ENCODE measurements around the gene SCRN2.
A peak's percentile ranks its signal among the peaks of the same experiment; 100 is the strongest.

SCRN2 gene

DNA sequence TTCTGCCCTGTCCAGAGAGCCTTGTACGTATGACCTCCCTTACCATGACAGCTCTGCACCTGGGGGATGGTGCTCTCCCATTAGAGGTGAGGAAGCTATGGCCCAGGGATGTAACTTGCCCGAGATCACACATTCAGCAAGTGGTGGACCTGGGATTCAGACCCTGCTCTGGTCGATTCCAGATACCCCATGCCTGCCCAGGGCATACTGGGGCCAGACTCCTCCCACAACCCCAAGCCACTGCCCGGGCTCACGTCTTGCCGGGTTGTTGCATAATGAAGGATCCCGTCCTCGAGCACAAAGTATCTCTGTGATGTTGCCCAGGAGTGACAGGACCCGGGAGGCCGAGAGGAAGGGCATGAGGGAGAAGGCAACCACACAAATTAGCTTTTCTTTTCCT lies 21.6 kb downstream of the SCRN2 start:
- DNase-seq = no peak

DNA sequence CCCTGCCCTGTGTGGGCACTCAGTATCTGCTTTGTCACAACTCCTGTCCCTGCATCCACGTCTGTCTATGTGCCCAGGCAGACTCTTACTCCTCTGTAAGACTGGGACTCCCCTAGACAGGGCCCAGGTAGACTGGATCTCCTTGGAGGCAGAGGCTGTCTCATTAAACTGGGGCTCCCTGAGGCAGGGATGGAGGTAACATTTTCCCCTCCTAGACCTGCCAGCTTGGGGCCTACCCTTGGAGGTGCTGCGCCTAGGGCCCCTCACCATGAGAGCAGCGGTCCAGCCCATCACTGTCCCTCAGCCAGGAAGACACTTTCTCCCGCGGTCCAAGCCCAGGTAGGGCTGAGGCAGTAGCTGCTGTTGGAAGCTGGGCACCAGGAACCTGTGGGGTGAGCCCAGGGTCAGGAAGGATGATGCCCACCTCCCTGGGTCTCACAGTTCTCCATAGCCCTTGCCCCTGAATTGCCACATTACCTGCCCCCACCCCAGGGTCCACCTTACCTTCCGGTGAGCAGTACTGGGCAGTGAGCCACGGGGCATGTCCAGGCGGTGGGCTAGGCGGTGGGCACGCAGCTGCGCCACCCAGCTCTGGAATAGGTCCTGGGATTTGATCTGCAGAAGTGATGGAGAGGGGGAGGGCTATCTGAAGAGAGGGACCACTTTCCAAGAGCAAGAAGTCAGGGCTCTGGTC lies 22.9 kb downstream of the SCRN2 start:
- DNase-seq = no peak

DNA sequence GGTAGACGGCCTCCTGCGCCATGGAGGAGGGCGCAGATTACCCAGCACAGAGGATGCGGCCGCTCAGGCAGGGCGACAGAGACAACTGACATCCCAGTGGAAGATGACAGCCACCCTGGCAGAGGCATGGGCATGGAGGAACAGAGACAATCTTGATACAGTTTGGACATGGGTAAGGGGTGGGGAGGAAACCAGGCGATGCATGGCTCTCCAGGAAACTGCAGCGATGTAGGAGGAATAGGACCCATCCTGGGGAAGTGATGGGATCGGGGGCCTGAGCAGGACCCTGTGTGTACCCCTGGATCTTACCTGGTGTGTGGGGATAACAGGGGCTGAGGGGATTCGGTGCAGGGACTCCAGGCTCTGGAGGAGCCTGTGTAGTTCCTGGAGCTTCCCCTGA lies 24.1 kb downstream of the SCRN2 start:
- no peak for DNase-seq

DNA sequence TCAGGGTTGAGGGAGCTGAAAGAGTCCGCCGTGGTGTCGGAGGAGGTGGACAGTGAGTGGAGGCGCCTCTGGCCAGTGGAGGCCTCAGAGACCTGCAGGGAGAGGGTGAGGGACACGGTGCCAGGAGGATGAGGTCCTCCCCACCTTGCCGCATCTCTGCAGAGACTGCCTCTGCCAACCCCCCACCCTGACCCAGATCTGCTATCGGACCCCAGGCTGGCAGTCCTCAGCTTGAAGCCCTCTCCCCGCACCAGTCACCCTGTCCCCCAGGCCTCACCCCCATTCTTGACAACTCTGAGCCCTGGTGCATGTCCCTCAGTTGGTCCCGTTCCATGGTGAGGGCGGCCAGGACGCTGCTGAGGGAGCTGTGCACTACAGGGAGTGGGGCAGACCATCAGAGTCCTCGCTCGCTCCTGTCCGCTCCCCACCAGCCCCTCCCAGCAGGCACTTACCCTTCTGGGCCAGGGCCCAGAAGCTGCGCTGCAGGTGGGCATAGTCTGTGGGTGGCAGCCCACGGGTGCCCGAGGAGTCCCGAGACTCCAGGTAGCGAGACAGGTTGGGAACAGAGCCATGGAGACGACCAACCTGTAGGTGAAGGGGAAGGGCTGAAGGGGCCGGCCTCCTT lies 24.9 kb downstream of the SCRN2 start:
- no peak for DNase-seq

DNA sequence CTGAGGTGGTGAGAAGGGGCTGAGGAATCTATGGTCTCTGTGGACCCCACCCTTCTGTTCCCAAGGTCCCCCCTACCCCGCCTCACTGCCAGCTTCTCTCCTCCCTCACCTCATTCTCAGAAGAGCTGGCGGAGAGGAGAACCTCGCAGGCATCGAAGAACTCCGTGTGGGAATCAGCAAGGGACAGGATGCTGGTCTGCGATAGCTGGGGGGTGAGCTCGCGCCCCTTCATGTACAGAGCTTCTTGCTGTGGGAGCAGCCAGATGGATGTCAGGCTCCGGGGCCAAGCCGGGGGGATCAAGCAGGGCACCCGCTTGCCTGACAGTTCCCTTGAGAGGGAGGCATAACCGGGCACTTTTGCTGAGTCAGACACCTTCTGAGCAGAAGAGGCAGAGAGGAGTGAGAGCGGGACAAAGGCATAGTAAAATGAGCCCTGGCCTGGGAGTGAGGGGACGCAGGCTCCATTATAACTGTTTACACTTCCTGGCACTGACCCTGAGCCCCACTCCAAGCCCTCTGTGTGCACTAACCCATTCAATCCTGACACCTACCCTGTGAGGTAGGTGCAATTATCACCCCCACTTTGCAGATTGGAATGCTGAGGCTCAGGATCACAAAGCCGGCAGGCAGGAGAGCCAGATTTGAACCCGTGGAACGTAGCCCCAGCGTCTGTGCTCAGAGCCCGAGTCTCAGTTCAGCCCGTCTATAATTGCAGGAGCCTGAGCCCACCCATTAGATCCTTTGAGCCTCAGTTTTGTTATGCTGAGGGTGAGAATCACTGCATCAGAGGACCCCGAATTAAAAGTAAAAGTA lies 25.8 kb downstream of the SCRN2 start:
- DNase-seq = no peak

DNA sequence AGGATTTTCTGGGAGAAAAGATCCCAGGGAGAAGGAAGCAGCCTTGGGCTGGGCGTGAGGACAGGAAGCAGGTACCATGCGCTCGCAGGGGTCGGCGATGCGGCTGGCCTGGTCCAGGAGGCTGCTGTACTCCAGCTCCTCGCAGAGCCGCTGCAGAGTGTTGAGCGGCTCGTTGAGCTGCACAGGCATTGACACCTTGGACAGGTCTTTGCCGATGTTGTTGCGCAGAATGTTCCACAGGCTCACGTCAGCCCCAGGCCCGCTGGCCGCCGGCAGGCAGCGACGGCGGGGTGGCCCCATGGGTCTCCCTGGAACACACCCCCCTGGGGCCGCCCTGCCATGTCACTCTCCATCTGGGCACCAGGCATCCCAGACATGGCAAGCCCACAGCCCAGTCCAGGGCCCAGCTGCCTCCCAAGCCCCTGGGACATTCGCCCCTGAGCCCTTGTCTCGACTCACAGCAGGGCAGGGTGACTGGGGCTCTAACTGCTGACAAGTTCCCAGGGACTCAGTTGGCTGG lies 27.5 kb downstream of the SCRN2 start:
- DNase-seq = no peak

DNA sequence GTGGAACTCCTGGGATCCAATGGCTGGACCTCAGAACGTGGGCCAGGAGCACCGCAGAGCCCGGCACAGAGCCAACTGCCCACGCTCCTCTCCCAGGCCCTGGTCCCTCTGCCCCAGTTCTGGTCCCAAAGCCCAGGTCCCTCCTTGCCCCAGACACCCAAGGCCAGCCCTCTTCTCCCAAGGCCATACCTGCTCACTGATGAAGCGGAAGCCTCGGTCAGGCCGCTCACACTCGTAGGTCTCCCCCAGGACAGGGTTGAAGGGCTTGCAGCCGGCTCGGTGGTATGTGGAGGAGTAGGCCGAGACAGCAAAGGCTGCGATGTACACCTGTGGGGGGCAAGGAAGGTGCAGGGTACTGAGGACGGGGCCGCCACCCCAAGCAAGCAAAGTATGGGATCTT lies 28.0 kb downstream of the SCRN2 start:
- no peak for DNase-seq

DNA sequence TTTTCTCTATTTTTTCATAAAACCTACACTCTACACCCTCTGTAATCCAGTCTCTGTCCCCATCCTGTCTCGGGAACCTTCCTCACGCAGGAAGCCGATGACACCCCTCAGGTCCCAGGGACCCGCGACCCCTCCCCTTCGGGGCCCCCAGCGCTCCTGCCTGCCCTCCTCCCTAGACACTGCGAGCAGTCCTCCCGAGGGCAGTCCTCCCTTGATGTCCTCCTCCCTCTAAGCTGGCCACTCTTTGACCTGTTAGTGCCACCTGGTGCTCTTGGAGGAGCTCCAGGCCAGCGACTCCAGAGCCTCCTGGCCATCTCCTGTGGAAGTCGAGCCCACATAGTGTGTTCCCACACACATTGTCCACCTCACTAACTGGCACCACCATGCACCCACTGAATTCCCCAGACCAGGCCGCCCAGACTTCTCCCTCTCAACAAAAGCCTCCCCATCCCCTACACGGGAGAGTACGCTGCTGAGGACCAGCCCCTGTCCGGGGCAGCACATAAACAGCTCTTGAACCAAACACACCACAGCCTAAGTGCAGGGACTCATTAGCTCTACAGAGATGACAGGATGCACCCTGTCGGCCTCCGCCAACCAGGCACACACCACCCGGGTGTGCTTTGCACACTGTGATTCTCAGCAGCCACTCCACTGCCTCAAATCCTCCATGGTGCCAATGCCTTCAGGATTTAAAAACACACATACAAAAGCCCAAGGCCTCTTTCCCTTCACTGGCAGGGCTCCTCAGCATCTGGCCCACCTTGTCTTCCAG lies 28.7 kb downstream of the SCRN2 start:
- no peak for DNase-seq

DNA sequence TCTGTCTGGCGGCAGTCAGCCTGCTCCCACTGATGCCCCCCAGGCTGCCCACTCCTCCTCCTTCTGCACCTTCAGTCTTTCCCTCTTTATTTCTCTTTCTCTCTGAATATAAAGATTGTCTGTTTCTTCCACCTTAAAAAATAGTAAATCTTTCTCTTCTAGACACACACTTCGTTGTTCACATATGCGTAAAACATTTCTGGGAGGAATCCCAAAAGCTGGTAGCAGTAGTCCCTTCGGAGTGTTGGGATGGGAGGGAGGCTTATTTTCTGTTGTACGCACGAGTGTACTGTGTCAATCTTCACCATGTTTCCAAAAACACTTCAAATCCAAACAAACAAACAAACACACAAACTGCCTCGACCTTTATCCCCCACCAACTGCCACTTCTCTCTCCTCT lies 29.4 kb downstream of the SCRN2 start:
- DNase-seq = no peak

DNA sequence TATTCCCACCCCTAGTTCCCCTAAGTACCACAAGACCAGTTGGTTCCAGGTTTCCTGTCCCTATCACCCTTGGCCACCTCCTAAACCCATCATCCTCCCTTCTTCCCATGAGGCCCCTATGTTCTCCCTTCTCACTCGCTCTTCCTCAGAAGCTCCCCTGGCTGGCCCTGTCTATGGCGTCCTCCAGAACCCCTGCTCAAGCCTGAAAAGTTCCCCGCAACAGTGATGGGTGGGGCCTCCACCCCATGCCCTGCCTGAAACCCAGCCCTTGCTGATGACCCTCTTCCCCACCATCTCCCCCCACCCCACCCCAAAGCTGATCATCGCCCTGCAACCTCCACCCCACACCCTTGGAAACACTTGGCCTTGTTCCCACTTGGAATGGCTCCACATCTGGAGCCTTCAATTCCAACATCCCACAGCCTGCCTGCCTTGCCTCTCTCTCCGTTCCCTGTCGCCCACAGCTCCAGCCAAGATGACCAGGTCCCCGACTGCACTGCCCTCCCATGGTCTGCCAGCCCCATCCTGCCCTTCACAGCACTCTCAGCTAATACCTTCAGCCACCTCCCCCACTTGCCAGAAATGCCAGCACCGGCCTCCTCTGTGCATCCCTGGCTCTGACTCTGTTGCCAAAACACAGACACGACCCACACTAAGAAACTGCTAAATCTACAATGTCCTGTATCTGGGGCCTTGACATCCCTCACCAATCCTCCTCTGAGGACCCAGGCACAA lies 30.0 kb downstream of the SCRN2 start:
- DNase-seq = no peak

DNA sequence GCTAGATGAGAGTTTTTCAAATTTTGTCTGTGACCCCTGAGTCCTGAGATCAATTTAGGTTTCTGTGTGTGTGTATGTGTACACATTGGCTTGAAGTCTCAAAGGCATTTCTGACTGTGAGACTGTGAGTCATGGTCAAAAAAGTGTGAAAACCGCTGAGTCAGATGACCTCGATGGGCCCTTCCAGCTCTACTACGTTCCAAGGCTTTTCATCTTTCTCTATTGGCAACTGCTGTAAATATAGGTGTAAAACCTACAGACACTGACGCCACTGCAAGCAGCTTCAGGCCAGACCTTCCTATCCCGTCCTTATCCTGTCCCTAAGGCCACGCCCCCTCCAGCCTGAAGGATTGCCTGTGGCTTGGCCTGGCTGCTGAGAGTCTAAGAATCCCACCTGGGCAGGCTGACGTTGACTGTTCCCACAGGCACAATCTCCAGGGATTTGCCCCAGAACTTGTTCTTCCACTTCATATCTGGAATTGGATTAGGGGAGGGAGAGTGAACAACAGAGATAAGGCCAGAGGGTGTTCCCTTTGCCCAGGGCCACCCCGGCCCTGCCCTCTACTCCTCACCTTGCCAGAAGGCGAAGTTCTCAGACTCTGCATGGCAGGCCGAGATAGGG lies 30.8 kb downstream of the SCRN2 start:
- peak; percentile 77 for DNase-seq

DNA sequence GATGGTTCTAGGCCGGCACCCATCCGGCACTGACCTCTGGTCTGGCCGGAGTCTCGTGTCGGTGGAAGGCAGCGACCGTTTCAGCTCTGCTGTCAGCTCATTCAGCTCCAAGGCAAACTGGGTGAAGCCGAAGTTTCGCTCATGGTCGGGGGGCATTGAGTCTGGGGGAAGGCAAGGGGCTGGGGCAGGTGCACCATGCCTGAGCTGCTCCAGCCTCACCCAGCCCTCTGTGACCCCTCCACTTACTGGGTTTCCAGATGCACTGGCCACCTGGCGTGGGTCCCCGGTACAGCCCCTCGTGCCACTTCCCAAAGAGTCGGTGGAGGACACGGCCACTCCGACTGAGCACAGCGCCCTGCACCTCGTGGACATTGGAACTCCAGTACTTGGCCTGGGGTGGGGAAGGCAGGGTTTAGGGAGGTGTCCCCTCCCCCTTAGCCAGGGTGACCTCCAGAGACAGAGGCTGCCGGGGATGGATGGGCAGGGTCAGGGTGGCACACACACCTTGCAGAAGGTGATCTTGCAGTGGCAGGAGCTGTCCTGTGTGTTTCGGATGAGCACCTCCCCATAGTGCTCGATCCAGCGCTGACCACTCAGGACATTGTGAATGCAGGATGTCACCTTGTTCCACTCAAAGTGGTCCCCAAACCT lies 32.1 kb downstream of the SCRN2 start:
- no peak for DNase-seq

DNA sequence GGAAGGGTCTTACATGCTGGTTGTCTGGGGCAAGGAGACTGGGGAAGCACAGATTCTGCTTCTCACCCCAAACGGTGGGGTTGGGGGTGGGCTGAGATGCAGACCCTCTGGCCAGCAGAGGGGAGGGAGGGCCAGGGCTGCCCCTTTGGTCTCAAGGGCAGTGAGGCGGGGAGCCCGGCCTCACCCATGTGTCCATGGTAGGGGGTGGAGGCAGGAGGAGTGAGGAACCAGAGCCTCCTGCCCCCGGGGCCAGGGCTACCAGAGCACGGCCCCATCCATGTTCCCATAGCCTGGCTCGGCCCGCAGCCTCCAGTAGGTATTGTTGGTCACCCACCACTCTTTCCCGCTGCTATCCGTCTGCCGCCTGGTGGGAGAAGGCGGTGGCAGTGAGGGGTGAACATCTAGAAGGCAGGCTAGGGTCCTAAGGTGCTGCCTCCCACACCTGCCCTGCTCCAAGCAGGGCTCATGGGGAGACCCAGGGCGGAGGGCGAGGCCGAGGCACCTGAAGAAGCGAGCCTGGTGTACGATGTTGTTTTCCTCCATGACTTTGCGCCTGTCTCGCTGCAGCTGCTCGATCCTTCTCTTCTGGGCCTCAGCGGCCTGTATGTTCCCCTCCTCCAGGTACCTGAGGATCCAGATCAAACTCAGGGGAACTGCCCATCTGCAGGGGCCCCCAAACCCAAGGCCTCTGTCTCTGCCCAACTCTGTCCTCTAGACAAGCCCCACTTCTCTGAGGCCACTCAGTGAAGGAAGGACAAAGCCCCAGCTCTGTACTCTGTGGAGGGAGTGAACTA lies 32.8 kb downstream of the SCRN2 start:
- no peak for DNase-seq

DNA sequence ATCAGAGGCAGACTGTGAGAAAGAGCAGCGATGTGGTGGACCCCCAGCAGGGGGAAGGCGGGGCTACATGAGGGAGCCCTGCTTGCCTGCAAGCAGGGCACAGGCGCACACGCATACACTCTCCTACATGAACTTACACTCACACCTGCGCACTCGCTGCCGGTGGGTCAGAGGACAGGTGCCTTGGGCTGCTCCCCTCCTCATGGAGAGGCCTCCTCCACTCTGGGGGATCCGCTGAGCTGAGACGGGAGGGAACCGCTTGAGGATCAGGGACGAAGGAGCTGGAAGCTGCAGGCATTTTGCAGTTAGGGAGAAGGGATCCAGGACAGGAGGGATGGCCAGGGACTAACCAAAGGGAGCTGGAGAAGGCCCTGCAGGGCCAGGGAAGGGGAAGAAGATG lies 33.7 kb downstream of the SCRN2 start:
- DNase-seq = no peak

DNA sequence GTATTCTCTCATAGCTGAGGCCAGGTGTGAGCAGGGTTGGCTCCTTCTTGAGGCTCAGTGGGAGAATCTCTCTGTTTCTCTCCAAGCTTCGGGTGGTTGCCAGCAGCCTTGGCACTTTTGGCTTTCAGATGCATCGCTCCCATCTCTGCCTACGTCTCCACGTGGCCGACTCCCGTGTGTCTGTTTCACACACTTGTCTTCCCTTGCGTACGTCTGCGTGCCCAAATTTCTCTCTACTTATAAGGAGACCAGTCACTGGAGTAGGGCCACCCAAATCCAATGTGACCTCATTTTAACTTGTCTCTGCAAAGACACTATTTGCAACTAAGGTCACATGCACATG lies 34.2 kb downstream of the SCRN2 start:
- DNase-seq = no peak

DNA sequence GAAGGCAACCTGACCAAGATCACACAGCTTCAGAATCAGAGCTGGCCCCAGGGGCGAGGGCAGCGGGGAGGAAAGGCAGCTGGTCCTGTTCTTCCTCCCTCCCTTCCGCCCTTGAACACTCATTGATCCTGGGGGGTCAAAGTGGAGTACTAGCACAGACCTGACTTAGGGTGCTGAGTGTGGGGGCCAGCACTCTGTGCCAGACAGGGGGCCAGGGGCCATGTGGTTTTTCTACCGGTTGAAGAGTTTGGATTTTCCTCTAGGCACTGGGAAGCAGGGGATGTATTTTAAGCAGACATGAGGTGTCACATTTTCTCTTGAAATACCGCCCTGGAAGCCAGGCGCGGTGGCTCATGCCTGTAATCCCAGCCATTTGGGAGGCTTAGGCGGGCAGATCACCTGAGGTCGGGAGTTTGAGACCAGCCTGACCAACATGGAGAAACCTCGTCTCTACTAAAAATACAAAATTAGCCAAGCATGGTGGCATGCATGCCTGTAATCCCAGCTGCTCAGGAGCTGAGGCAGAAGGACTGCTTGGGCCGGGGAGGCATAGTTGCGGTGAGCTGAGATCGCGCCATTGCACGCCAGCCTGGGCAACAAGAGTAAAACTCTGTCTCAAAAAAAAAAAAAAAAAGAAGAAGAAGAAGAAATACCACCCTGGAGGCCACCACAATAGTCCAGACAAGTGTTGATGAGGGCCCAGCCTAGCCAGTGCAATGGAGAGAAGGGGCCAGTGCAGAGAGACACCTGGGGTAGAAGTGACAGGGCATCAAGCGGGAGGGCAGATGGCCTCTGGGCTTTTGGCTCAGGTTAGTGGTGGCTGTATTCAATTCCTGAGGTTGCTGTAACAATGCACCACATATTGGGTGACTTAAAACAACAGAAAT lies 34.8 kb downstream of the SCRN2 start:
- no peak for DNase-seq

DNA sequence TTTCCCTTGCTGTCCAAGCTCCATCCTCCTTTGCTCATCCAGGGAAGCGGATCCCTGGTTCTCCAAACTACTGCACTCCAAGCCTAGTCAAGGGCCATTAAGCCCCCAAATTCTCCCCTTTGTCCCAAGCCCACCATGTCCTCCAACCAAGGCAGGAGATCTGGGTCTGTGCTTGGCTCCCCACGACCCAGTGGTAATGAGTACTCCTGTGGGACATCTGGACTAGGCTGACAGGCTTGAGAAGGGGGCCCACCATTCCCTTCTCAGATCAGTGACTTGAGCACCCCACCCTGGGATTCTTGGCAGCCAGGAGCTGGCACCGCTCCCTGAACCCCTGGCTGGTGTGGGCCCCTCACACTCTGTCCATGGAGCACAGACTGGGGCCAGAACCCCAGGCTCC lies 36.6 kb downstream of the SCRN2 start:
- DNase-seq = no peak

DNA sequence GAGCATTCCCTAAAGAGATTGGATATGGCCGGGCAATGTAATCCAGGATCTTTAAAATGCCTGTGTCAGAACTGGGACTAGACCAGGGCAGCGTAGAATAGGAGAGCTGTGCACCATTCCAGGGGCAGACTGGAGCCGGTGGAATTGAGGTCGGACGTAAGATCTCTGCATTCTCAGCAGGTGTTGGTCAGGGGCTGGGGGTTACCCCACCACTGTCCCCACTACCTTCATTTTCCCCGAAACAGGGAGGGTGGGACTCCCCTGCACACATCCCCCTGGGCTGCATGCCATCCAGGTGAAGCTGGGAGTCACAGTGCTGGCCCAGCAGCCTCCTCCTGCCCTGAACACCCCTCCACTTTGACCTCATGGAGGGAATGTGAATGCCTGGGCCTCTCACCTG lies 37.3 kb downstream of the SCRN2 start:
- no peak for DNase-seq

DNA sequence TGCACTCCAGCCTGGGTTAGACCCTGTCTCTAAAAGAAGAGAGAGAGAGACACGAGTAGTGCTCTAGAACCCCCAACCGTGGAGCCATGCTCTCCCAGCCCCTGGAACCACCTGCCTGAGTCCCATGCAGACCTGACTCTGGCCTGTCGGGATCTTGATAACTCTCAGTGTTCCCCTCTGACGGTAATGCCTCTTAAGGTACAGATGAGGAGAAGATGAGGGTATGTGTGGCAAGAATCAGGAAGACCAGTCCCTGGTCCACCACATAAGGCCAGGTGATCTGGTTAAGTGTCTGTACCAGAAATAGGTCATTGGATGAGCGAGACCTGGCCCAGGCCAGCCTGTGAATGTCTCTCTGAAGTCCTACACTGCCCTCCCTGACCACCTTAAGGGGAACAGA lies 37.9 kb downstream of the SCRN2 start:
- no peak for DNase-seq
